HUES64 (cell line): ENCODE results near the gene PBX4.
A peak's percentile ranks its signal among the peaks of the same experiment; 100 is the strongest.

Source experiments
- H3K27ac ChIP-seq: 2 replicates; pipeline ENCODE4 v1.7.0; 2013; ENCODE audit warnings: low read depth, low read length, inconsistent platforms
- H3K27me3 ChIP-seq: 2 replicates; pipeline ENCODE4 v1.6.1; 2013; ENCODE audit warnings: mild to moderate bottlenecking, low read length; ENCODE audit not compliant: insufficient read depth
- H3K36me3 ChIP-seq: 2 replicates; pipeline ENCODE4 v1.6.1; 2013; ENCODE audit warnings: mild to moderate bottlenecking, low read length; ENCODE audit not compliant: insufficient read depth
- H3K4me1 ChIP-seq: 2 replicates; pipeline ENCODE4 v1.6.1; 2013; ENCODE audit warnings: mild to moderate bottlenecking, low read length, moderate library complexity; ENCODE audit not compliant: insufficient read depth
- H3K4me3 ChIP-seq: 2 replicates; pipeline ENCODE4 v1.5.1; 2013; ENCODE audit warnings: mild to moderate bottlenecking, low read length, moderate library complexity
- H3K9ac ChIP-seq: 2 replicates; pipeline ENCODE4 v1.6.1; 2013; ENCODE audit warnings: mild to moderate bottlenecking, low read depth, low read length
- H3K9me3 ChIP-seq: 2 replicates; pipeline ENCODE4 v1.6.1; 2013; ENCODE audit warnings: low read depth, low read length; ENCODE audit not compliant: insufficient read depth
- WGBS: fragments of 150-250, 120-280 bp; methylation state at CpG from one replicate; pipeline ENCODE4 v1.1.7; 2013; ENCODE audit warnings: missing lambda C conversion rate; 5-methylcytosine and 5-hydroxymethylcytosine counted together

PBX4 gene

DNA sequence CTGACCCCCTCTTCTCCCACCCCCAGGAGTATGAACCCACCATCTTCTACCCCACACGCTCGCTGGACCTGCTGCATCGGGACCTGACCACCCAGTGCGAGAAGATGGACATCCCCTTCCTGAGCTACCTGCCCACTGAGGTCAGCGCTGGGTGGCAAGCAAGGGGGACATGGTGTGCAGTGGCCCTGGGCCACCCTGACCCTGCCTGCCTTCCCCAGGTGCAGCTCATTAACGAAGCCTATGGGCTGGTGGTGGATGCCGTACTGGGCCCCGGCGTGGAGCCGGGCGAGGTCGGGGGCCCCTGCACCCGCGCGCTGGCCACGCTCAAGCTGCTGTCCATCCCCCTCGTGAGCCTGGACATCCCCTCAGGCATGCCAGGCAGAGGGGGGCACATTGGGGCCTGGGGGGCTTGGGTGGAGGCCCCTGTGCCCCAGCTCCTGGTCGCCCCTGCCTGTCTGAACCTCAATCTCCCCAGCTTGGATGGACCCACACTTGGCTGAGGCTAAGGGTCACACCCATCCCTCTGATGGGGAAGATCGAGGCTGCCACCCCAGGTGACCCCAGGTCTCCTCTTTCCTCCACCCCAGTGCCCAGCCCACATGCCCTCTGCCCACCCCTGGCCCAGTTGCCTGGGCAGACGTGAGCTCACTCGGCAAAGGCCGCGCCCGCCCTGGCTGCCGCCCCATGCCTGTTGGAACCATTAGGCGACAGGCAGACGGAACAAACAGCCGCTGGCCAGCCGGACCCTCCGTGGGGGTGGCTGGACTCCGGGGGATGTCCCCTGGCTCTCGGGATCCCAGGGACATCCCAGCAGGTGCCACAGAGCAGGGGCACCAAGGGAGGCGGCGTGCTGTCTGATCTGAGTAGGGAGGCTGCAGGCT, 82.9 kb downstream of the PBX4 start:
- H3K4me1 ChIP-seq: no peaks in the 10 kb centered on the region; the same call in 1 of the 2 replicates
- H3K4me3 ChIP-seq: no peak overlapping the region
- no peak overlapping the region for H3K27ac ChIP-seq
- WGBS: 94% methylated on average over 34 of the region's 34 CpGs
- peaks cover 34% of the 10 kb centered on the region for H3K27me3 ChIP-seq
- H3K9ac ChIP-seq: no peak overlapping the region
- H3K9me3 ChIP-seq: no peaks in the 10 kb centered on the region
- peaks cover 4% of the 10 kb centered on the region; the same call in 1 of the 2 replicates for H3K36me3 ChIP-seq

DNA sequence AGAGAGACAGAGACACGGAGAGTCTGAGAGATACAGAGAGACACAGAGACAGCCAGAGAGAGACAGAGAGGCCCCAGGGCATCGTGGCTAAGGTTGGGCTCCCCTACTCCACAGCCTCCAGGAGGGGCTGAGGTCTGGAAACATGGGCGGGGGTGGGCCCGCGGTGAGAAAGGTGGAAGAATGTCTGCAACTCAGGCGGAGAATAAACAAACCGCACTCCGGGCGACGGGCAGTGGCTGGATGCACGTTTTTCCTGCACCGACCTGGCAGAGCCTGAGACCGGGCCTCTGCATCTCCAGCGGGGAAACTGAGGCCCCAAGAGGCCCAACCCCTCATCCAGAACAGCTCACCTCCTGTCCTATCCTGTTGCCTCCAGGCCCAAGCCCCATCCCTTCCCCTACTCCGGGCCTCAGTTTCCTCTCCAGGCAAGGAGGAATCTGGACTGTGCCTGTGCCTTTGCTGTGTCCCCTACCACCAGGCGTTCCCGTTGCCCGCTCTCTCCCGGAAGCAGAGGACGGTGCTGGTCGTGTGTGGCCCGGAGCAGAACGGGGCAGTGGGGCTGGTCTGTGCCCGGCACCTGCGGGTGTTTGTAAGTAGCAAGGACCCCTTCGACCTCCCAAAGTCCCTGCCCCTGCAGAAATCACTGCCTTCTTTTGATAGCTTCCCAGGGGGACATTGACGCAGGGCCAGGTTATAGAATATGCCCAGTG, 83.8 kb downstream of the PBX4 start:
- H3K4me3 ChIP-seq: no peak overlapping the region
- H3K4me1 ChIP-seq: no peaks in the 10 kb centered on the region
- H3K36me3 ChIP-seq: peaks cover 4% of the 10 kb centered on the region; the same call in 1 of the 2 replicates
- no peaks in the 10 kb centered on the region for H3K9me3 ChIP-seq
- WGBS: 83% methylated on average over 27 of the region's 27 CpGs
- H3K27me3 ChIP-seq: peaks cover 28% of the 10 kb centered on the region
- no peak overlapping the region for H3K9ac ChIP-seq
- no peak overlapping the region for H3K27ac ChIP-seq

DNA sequence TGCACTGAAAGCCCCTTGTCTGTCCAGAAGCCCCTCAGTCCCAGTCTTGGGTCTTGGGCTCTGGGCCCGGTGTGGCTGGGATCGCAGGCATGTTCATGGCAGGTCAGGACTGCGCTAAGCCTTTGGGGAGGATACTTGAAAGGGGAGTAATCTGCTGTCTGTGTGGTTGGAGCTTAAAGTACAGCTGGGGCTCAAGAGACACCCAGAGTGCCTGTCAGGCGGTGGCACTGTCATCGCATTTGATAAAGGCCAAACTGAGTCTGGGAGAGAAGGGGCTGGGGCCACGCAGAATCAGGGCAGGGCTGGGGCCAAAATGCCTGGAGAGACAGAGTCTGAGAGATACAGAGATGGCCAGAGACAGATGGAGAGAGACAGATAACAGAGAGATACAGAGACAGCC, 84.6 kb downstream of the PBX4 start:
- H3K27ac ChIP-seq: no peak overlapping the region
- H3K9ac ChIP-seq: no peak overlapping the region
- H3K9me3 ChIP-seq: no peaks in the 10 kb centered on the region
- H3K4me1 ChIP-seq: no peaks in the 10 kb centered on the region
- H3K36me3 ChIP-seq: peaks cover 7% of the 10 kb centered on the region; the same call in 1 of the 2 replicates
- H3K27me3 ChIP-seq: peaks cover 19% of the 10 kb centered on the region
- WGBS: 86% methylated on average over 6 of the region's 6 CpGs
- H3K4me3 ChIP-seq: no peak overlapping the region

DNA sequence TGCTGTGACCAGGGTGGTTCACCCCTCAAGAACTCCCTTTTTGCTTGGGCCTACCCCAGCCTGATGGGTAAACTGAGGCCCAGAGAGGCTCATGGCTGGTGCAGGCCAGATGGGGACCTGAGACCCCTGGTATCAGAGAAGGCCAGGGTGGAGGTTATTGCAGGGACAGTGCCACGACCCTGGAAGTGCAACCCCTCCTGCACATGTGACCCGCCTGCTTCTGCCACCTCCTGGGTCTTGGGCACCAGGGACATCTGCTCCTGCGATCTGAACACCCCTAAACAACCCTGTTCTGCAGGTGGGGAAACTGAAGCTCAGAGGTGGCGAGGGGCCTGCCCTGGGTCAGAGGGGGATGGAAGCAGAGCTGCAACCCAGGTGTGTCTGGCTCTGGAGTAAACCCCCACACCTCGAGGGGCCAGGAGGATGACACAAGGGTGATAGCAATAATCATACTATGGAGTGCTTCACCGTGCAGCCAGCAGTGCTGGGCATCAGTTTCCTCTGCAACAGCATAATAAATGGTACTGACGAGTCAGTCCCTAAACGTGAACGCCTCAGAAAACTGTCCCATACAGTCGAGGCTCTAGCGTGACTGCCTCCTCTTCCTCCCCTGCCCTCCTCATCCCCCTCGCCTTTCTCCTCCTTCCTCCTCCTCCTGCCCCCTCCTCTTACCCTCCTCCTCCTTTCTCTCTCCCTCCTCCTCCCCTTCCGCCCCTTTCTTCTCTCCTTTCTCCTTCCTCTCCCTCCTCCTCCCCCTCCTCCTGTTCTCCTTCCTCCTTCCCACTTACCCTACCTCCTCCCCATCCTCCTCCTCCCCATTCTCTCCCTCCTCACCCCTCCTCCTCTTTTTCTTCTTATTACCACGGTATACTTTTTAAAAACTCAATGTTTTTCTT, 85.4 kb downstream of the PBX4 start:
- no peak overlapping the region for H3K9ac ChIP-seq
- H3K9me3 ChIP-seq: no peaks in the 10 kb centered on the region
- H3K4me1 ChIP-seq: no peaks in the 10 kb centered on the region
- peaks cover 12% of the 10 kb centered on the region; the same call in 1 of the 2 replicates for H3K36me3 ChIP-seq
- WGBS: 66% methylated on average over 14 of the region's 14 CpGs
- no peak overlapping the region for H3K4me3 ChIP-seq
- H3K27me3 ChIP-seq: peaks cover 11% of the 10 kb centered on the region
- H3K27ac ChIP-seq: no peak overlapping the region

DNA sequence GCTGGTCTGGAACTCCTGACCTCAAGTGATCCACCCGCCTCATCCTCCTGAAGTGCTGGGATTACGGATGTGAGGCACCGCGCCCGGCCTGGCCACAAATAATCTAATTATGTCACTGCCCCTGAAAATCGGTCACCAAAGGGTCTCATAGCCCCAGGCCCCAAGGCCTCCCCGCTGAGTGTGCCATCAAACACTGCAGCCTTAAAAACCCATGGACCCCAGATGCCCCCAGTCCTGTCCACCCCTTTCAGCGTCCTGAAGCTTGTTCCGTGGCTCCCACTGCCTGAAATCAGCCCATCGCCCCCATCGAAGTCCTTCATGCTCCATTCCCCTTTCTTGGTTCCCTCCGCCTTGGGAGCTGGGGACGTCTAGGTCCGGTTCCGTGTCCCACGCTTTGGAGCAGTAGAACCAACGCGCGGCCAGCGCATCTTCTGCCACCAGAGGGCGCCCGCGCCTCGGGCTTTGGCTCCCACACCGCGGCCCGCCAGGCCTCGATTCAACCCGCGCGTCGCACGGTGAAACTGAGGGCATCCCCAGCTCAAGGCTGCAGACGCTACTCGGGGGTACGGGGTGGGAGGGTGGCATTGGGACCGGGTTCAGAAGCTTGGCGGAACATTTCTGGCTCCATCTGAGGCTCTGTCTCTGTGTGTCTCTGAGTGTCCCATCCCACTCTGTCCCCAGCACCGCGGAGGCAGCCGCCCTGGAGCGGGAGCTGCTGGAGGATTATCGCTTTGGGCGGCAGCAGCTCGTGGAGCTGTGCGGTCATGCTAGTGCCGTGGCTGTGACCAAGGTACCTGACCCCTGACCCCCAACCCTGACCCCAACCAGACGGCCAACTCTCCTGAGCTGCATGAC, 86.3 kb downstream of the PBX4 start:
- no peak overlapping the region for H3K9ac ChIP-seq
- peaks cover 21% of the 10 kb centered on the region for H3K36me3 ChIP-seq
- H3K27ac ChIP-seq: no peak overlapping the region
- H3K27me3 ChIP-seq: peaks cover 5% of the 10 kb centered on the region; the same call in 1 of the 2 replicates
- no peaks in the 10 kb centered on the region for H3K9me3 ChIP-seq
- no peak overlapping the region for H3K4me3 ChIP-seq
- H3K4me1 ChIP-seq: no peaks in the 10 kb centered on the region
- WGBS: 39% methylated on average over 48 of the region's 48 CpGs

DNA sequence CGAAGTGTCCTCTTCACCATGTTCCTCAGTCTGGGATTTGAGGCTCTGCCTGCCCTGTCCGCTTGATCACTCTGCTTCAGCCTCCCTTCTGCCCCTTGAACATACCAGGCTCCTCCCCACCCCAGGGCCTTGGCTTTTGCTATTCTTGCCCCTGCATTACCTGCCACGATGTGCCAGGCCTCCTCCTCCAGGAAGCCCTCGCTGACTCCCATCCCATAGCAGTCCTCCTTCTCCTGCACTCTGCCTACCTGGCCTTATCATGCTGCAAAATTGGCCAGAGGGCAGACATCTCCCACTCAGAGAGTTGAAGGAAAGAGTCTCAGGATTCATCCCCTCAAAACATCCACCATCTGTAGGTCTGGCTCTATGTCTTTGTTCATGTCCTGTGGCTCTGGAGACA, 87.6 kb downstream of the PBX4 start:
- Histone ChIP-seq H3K27me3 (peaks cover 5% of the 10 kb centered on the region; the same call in 1 of the 2 replicates), H3K27ac (no peak overlapping the region), H3K36me3 (peaks cover 28% of the 10 kb centered on the region), H3K9ac (no peak overlapping the region), H3K9me3 (no peaks in the 10 kb centered on the region), H3K4me1 (no peaks in the 10 kb centered on the region), H3K4me3 (no peak overlapping the region)
- WGBS: 92% methylated on average over 4 of the region's 4 CpGs

DNA sequence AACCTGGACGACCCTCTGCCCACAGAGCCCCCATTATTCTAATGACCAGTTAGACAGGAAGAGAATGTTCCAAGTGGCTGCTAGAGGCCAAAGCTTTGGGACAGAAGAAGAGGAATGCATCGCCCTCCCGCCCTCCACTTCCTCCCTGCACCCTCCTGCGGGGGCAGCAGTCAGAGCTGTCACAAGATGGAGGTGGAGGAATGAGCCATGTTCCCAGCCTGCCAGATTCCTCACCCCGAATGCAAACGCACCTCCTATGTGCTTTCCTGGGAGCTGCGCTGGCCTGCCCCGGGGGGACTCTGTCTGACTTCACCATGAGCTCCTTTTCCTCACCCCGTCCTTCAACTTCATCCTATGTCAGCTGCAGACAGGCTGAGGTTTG, 88.1 kb downstream of the PBX4 start:
- Histone ChIP-seq H3K4me3 (no peak overlapping the region), H3K9me3 (no peaks in the 10 kb centered on the region), H3K27me3 (peaks cover 5% of the 10 kb centered on the region; the same call in 1 of the 2 replicates), H3K36me3 (peaks cover 29% of the 10 kb centered on the region), H3K27ac (no peak overlapping the region; the same call in 1 of the 2 replicates), H3K4me1 (no peaks in the 10 kb centered on the region), H3K9ac (no peak overlapping the region)
- WGBS: 65% methylated on average over 9 of the region's 9 CpGs

DNA sequence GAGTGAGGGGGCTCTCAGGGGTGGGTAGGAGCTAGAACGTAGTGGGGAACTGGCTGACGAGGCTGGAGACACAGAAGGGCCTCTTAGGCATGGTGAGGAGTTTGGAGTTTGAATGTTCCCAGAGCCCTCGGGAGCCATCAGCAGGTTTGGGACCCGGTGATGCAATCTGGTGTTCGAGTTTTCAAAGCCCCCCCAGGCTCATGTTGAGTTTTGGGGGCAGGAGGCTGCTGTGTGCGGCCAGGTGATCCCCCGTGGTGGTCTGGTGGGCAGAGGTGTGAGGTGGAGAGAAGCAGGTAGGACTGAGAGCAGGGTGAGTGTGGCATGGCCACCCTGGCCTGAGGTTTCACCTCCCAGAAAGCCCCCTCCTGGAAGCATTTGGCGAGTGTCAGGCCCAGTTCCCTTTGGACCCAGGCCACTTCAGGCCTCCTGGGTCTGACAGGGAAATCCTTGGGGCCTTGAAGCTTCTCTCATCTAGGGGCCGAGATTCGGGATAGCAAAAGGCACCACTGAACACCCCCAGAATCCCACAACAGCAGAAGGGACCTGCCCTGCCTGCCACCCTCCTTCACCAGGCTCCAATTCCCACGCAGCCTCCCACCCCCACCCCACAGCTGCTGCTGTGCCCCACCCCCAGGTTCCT, 88.6 kb downstream of the PBX4 start:
- H3K4me1 ChIP-seq: no peaks in the 10 kb centered on the region
- peak overlapping the region; percentile 8; the same call in 1 of the 2 replicates for H3K27ac ChIP-seq

DNA sequence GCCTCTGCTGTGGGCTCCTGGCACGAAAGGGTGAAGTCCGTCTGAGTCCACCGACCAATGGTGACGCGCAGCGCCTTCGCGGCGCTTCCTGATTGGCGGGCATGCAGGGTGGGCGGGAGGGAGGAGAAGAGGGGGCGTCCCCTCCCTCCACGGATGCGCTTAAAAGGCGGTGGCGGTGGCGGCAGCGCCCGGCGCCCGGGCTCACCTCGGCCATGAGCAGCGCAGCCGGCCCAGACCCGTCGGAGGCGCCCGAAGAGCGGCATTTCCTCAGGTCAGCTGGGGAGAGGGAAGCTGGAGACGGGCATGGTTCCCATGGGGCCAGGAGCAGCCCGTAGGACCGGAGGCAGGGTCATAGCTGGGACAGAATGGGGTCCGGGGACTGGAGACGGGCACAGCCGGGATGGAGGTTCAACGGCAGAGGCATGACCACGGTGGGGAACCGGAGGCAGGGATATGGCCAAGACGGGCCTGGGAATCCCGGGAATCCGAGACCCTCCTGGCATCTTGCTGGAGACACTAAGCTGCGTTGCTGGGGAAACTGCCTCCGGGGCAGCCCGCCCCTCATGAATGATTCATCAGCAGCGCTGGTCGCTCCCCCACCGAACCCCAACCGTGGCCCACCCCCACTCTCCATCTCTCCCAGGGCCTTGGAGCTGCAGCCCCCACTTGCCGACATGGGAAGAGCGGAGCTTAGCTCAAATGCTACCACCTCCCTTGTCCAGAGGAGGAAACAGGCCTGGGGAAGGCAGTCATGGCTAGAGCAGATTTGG, 89.6 kb downstream of the PBX4 start, which contains the start of gene YJEFN3:
Gene YJEFN3, plus strand, starts transcription at position 191 of the 770 bp plus-strand sequence. Its CDS starts 22 bp downstream, at position 213.
- no peak within 1 kb of the TSS for H3K9ac ChIP-seq
- H3K27ac ChIP-seq: no peak within 1 kb of the TSS
- 91% methylated on average over 50 of the region's 50 CpGs for WGBS
- H3K27me3 ChIP-seq: no peaks in the 10 kb centered on the region
- H3K4me3 ChIP-seq: no peak within 1 kb of the TSS
- H3K36me3 ChIP-seq: peaks cover 33% of the 10 kb centered on the region
- H3K4me1 ChIP-seq: no peaks in the 10 kb centered on the region
- H3K9me3 ChIP-seq: no peaks in the 10 kb centered on the region

More for the DNA sequence above, 88.6 kb downstream of the PBX4 start:
- Histone ChIP-seq H3K36me3 (peaks cover 29% of the 10 kb centered on the region), H3K9me3 (no peaks in the 10 kb centered on the region), H3K9ac (no peak overlapping the region), H3K4me3 (no peak overlapping the region), H3K27me3 (peaks cover 5% of the 10 kb centered on the region; the same call in 1 of the 2 replicates)
- 90% methylated on average over 11 of the region's 11 CpGs for WGBS
